Rectal smooth muscle tissue (tissue), 1 donor: Measurements from ENCODE around the gene ARMCX1.
"Not testable (repeated sequence)": the region's sequence is repeated elsewhere in the genome, so short reads cannot be mapped to it uniquely, and the experiment has no call there.

ENCODE experiments used
- H3K27ac ChIP-seq: one replicate; pipeline ENCODE4 v1.7.0; 2013; ENCODE audit warnings: low read depth, low read length, inconsistent platforms
- H3K27me3 ChIP-seq: one replicate; pipeline ENCODE4 v1.7.0; 2013; ENCODE audit warnings: low read length; ENCODE audit not compliant: control insufficient read depth, insufficient read depth
- H3K36me3 ChIP-seq: one replicate; pipeline ENCODE4 v1.7.0; 2013; ENCODE audit warnings: low read length; ENCODE audit not compliant: control insufficient read depth, insufficient read depth
- H3K4me1 ChIP-seq: one replicate; pipeline ENCODE4 v1.7.0; 2013; ENCODE audit warnings: low read length; ENCODE audit not compliant: control insufficient read depth, insufficient read depth
- H3K4me3 ChIP-seq: one replicate; pipeline ENCODE4 v1.7.0; 2013; ENCODE audit warnings: low read length
- H3K9ac ChIP-seq: one replicate; pipeline ENCODE4 v1.7.0; 2013; ENCODE audit warnings: low read length

ARMCX1 gene

DNA sequence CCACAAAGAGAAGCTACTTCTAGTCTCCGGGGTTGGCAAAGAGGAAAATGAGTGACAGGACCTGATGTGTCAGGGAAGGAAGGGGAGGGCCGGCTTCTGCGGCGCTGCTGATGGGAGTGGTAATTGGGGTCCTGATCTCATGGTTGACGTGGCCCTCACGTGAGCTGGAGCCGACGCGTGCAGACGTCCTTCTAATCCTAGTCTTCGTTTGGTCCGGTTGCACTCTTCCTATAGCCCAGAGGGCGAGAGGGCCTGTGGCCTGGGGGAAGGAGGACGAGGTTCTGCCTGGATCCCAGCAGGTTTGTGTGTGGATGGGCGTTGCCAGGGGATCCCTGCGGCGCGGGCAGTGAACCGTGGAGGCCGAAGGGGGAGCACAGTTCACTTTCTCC lies at the start of gene ARMCX1:
Gene ARMCX1 (plus strand): TSS at position 186 of the 389 bp plus-strand sequence. CDS start 2,384 bp downstream, outside the sequence.
- Histone ChIP-seq H3K4me1 (peaks cover 2% of the 10 kb centered on the region), H3K27ac (peak within 1 kb of the TSS; percentile 95), H3K4me3 (peak within 1 kb of the TSS; percentile 68), H3K36me3 (no peaks in the 10 kb centered on the region), H3K9ac (peak within 1 kb of the TSS; percentile 17), H3K27me3 (peaks cover 3% of the 10 kb centered on the region)

GRCh38 chrX:101502929-101503328 lies 47.4 kb upstream of the ARMCX1 start:
- H3K27ac ChIP-seq, H3K36me3 ChIP-seq, H3K27me3 ChIP-seq, H3K4me1 ChIP-seq, H3K9ac ChIP-seq, H3K4me3 ChIP-seq: not testable (repeated sequence)

- Histone ChIP-seq H3K36me3 (no peaks in the 10 kb centered on the region), H3K27me3 (no peaks in the 10 kb centered on the region), H3K4me3 (no peak overlapping the region), H3K4me1 (no peaks in the 10 kb centered on the region), H3K27ac (no peak overlapping the region), H3K9ac (no peak overlapping the region)
Observed at GRCh38 chrX:101507372-101507771, 43.0 kb upstream of the ARMCX1 start.

DNA sequence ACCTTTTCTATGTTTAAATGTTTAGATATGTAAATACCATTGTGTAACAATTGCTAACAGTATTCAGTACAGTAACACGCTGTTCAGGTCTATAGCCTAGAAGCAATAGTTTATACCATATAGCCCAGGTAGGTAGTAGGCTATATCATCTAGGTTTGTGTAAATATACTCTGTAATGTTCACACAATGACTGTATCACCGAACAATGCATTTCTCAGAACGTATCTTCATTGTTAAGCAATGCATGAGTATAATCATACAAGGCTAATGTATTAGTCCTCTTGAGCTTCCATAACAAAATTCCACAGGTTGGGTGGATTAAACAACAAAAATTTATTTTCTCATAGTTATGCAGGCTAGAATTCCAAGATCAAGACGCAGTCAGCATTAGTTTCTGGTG lies 42.4 kb upstream of the ARMCX1 start:
- no peak overlapping the region for H3K27ac ChIP-seq

GRCh38 chrX:101530944-101531343 lies 19.4 kb upstream of the ARMCX1 start:
- Histone ChIP-seq H3K36me3 (no peaks in the 10 kb centered on the region), H3K27ac (no peak overlapping the region), H3K9ac (no peak overlapping the region), H3K27me3 (no peaks in the 10 kb centered on the region), H3K4me3 (no peak overlapping the region), H3K4me1 (no peaks in the 10 kb centered on the region)

More for the DNA sequence above, 42.4 kb upstream of the ARMCX1 start:
- H3K9ac ChIP-seq = no peak overlapping the region
- H3K36me3 ChIP-seq = no peaks in the 10 kb centered on the region
- no peak overlapping the region for H3K4me3 ChIP-seq
- no peaks in the 10 kb centered on the region for H3K27me3 ChIP-seq
- H3K4me1 ChIP-seq = no peaks in the 10 kb centered on the region

GRCh38 chrX:101539116-101539515 lies 11.2 kb upstream of the ARMCX1 start:
- Histone ChIP-seq H3K36me3 (no peaks in the 10 kb centered on the region), H3K4me3 (no peak overlapping the region), H3K27ac (no peak overlapping the region), H3K27me3 (no peaks in the 10 kb centered on the region), H3K4me1 (no peaks in the 10 kb centered on the region), H3K9ac (no peak overlapping the region)

- Histone ChIP-seq H3K9ac (peak overlapping the region; percentile 17), H3K27me3 (peaks cover 3% of the 10 kb centered on the region), H3K4me3 (peak overlapping the region; percentile 68)
Observed at GRCh38 chrX:101550751-101551379, 518 bp downstream of the ARMCX1 start.

DNA sequence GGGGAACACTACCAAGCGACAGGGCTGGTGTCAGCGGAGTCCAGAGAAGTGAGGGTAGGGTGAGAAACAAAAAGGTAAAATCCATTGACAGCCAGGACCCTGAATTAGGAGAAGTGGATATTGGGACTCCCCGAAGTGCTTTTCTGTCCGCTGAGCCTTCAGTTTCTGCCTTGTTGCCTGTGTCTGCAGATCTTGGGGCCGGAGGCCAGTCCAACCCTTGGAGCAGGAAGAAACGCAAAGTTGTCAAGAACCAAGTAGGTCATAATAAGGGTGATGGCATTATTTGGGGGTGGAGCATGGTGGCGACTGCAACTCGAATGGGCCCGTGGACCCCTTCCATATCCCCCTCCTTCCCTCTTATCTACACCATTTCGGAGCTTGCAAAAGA lies 1.0 kb downstream of the ARMCX1 start:
- Histone ChIP-seq H3K27me3 (peaks cover 3% of the 10 kb centered on the region), H3K27ac (peak overlapping the region; percentile 95), H3K4me3 (peak overlapping the region; percentile 51), H3K36me3 (no peaks in the 10 kb centered on the region), H3K9ac (no peak overlapping the region), H3K4me1 (peaks cover 2% of the 10 kb centered on the region)

More at GRCh38 chrX:101550751-101551379, 518 bp downstream of the ARMCX1 start:
- H3K27ac ChIP-seq = peak overlapping the region; percentile 95
- H3K4me1 ChIP-seq = peaks cover 2% of the 10 kb centered on the region
- H3K36me3 ChIP-seq = no peaks in the 10 kb centered on the region

DNA sequence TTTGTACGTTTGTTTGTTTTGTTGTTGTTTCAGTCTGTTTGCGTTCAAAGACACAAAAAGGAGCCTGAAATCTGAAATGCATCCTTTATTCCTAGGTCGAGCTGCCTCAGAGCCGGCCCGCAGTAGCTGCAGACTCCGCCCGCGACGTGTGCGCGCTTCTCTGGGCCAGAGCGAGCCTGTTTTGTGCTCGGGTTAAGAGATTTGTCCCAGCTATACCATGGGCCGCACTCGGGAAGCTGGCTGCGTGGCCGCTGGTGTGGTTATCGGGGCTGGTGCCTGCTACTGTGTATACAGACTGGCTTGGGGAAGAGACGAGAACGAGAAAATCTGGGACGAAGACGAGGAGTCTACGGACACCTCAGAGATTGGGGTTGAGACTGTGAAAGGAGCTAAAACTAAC lies 2.4 kb downstream of the ARMCX1 start:
- no peaks in the 10 kb centered on the region for H3K36me3 ChIP-seq
- peaks cover 2% of the 10 kb centered on the region for H3K4me1 ChIP-seq
- H3K27ac ChIP-seq = no peak overlapping the region
- no peak overlapping the region for H3K4me3 ChIP-seq
- peaks cover 3% of the 10 kb centered on the region for H3K27me3 ChIP-seq
- no peak overlapping the region for H3K9ac ChIP-seq

DNA sequence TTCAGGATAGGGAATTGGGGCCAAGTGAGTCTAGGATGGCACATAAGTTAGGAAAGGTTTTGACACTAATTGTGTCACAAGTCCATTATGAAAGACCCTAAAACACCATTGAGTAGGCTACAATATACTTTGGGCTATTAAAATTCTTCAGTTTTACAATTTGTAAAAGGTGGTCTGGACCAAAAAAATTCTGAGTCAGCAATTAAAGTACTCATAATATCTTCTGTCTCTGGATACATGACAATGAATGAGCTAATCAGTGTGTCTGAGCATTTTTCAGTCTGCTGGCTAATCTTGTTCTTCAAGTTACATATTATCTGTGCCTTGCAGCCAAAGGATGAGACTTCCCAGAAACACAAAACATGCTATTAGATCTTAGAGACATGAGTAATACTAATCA lies 14.3 kb downstream of the ARMCX1 start:
- Histone ChIP-seq H3K27ac (no peak overlapping the region), H3K4me1 (no peaks in the 10 kb centered on the region), H3K36me3 (no peaks in the 10 kb centered on the region), H3K4me3 (no peak overlapping the region), H3K9ac (no peak overlapping the region), H3K27me3 (no peaks in the 10 kb centered on the region)

DNA sequence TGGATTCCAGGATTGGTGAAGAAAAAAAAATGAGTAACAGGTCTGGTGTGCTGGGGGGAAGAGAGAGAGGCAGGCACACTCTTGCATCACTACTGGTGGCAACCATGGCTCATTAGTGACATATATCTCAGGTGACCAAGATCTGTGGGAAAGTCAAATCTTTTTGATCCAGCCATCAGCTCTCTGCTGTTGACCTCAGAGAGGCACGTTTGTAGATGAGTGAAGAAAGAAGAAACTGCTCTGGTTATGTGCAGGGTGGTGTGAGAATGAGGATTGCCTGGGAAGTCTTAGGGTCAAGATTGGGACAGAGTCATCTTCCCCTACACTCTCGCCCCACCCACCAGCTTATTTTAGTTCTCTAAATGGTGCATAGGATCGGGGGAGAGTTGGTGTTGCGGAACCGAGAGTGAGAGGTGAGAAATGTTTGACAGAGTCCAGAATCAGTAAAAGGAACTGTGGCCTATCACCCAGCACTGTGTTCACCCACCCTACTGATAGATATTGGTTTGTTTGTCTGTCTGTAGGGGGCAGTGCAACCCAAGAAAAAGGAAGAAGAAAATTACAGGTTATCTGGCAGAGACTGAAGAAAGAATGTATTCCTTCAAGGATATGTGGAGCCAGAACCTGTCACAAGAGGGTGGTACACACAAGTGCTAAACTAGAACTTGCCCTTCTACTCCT lies 45.5 kb downstream of the ARMCX1 start:
- H3K4me1 ChIP-seq = no peaks in the 10 kb centered on the region
- no peak overlapping the region for H3K4me3 ChIP-seq
- no peak overlapping the region for H3K27ac ChIP-seq
- no peaks in the 10 kb centered on the region for H3K36me3 ChIP-seq
- no peak overlapping the region for H3K9ac ChIP-seq
- H3K27me3 ChIP-seq = no peaks in the 10 kb centered on the region

GRCh38 chrX:101599592-101599991 lies 49.2 kb downstream of the ARMCX1 start:
- not testable (repeated sequence) for H3K4me1 ChIP-seq, H3K27ac ChIP-seq, H3K27me3 ChIP-seq, H3K36me3 ChIP-seq, H3K9ac ChIP-seq, H3K4me3 ChIP-seq

DNA sequence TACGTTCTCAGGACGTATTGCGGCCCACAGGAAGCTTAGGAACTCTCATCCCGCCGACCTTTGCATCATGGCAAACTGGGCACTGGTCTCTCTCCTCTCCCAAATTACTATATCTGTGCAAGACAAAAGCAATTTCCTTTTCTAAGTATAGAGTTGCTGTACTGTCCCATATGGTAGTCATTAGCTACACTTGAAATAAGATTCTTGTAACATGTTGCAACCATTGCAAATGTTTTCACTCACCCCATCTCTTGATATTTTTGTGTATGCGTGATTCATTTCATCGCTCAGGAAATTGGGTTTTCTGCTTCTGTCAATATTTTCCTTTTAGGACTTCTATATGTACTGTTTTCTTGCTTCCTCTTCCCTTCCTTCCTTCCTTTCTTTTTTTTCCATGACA lies 51.7 kb downstream of the ARMCX1 start:
- no peaks in the 10 kb centered on the region for H3K27me3 ChIP-seq
- no peak overlapping the region for H3K9ac ChIP-seq

More for the DNA sequence above, 51.7 kb downstream of the ARMCX1 start:
- Histone ChIP-seq H3K4me3 (no peak overlapping the region), H3K27ac (no peak overlapping the region), H3K4me1 (no peaks in the 10 kb centered on the region), H3K36me3 (no peaks in the 10 kb centered on the region)
